HG02840 (cell line): ENCODE results near the gene ZWILCH.

Experiments used
- ATAC-seq: cut with Tn5 transposase; IDR thresholded peaks from one replicate; pipeline ENCODE4 v1.9.1; 2021; ENCODE audit warnings: mild to moderate bottlenecking, moderate library complexity, moderate number of reproducible peaks; ENCODE audit not compliant: unreplicated experiment, low FRiP score

ZWILCH gene

DNA sequence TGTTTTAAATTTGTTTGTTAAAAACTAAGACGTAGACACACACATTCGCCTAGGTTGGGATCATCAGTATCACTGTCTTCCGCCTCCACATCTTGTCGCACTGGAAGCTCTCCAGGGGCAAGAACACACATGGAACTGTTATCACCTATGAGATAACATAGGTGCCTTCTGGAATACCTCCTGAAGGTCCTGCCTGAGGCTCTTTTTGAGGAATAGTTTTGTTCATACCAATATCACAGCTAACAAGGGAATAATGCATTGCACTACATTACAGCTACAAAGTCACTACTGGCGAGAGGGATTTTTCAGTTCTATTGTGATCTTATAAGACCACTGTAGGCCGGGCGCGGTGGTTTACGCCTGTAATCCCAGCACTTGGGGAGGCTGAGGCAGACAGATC is 29.9 kb downstream of the ZWILCH start:
- ATAC-seq = no peak

DNA sequence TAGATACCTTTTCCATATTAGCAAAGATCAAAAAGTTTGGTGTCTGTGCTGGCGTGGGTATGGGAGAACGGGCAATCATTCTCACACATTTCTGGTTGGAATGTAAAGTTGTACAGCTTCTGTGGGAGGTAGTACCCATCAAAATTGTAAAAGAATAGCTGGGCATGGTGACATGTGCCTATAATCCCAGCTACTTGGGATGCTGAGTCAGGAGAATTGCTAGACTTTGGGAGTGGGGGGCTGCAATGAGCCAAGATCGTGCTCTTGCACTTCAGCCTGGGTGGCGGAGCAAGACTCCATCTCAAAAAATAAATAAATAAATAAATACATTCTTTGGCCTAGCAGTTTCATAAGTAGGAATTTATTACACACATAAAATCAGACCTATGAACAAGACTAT is 37.8 kb downstream of the ZWILCH start:
- no peak for ATAC-seq

DNA sequence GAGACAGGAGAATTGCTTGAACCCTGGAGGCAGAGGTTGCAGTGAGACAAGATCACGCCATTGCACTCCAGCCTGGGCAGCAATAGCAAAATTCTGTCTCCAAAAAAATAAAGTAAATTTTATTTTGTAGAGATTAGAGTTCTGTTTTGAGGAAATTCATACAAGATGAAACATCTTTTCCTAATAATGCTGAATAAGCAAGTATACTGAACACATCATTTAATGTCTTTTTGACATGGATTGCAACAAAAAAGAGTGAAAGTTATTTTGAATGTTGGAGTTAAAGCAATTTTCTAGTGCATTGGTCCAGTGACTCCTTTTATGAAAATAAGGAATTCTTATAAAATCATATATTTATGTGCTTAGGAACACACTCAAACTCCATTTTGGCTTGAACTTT is 40.1 kb downstream of the ZWILCH start:
- no peak for ATAC-seq

DNA sequence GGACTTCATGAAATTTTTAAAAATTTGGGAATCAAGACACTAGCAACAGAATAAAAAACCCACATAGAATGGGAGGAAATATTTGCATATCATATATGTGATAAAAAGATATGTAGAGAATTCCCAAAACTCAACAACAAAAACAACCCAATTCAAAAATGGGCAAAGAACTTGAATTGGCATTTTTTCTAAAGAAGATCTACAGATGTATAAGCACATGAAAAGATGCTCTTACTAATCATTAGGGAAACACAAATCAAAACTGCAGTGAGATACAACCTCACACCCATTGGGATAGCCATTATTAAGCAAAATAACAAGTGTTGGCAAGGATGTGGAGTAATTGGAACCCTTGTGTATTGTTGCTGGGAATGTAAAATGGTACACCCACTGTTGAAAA is 50.6 kb downstream of the ZWILCH start:
- ATAC-seq = no peak

DNA sequence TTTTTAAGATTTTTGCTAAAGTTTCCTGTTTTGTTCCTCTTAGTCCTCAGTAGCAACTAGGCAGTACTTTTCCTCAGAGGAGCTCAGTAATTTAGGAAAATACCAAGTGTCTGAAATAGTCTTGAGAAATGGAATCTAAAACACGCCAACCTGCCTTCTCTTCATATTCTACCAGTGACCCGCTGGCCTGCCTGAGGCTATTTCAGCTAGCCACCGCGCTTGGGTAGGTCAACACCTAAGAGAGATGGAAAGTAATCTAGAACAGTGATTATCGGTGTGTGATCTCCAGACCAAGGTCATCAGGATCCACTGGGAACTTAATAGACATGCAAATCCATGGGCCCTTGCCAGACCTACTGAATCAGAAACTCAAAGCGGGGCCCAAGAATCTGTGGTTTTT is 53.1 kb downstream of the ZWILCH start:
- ATAC-seq = no peak

DNA sequence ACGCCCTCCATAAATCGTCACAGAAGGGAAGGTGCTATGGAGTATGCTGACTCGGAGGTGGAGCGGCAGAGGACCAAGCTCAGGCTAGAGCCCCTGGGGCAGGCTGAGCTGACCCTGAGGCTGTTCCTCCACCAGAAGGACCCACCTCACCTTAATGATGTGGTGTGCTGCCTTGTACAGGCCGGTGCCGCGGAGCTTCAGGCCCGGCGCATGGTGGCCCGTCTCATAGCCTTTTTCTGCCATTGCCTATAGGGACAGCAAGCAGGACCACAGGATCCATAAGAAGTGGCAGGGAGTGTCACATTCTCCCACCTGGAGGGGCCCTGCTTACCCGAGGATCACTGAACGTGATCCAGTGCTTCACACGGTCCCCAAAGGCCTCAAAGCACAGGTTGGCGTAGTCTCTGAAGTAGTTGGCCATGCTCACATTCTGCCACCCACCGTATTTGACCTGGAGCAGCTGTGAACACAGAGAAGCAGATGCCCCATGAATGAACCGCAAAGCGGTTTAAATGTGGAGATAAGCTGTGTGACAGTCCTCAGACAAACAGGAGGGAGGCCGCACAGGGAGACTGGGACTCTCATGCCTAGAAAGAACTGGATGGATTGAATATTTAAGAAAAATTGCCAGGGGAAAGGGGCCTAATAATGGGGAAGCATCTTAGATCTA is 55.9 kb downstream of the ZWILCH start:
- ATAC-seq = no peak

DNA sequence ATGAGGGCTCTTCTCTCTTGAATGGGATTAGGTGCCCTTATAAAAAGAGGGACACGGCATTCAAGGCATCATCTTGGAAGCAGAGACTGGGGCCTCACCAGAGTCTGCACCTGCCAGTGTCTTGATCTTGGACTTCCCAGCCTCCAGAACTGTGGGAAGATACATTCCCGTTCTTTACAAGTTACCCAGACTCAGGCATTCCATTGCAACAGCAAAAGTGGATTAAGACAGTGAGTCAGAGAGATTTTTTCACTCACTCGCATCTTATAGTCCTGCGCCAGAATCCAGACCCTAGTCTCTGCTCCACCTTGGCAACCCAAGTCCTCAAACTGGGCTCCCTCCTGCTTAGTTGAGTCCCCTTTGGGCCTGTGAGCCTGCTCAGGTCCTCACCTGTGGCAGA is 58.0 kb downstream of the ZWILCH start:
- ATAC-seq = no peak

DNA sequence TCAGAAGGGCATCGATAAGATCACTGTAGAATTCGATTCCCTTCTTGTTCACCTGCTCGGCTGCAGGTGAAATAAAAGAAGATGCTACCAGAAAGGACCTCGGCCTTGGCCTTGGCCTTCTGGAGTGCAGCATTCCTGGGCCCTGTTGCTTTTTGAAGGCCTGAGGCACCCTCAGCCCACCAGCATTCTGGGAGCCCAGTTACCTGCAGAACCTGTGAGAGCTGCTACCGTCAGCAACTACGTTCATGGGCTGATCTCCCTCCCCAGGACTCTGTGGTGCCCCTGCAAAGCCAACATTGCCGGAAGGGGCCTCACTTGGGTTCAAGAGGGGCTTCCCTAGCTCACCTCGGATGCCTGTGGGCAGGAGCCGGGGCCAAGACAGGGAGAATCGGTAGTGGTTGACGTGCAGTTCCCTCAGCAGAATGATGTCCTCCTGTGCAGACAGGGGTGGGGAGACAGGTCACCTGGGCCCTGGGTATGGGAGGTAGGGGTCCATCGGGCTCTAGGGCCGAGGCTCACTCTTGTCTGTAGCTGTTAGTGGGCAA is 58.5 kb downstream of the ZWILCH start:
- ATAC-seq = no peak

DNA sequence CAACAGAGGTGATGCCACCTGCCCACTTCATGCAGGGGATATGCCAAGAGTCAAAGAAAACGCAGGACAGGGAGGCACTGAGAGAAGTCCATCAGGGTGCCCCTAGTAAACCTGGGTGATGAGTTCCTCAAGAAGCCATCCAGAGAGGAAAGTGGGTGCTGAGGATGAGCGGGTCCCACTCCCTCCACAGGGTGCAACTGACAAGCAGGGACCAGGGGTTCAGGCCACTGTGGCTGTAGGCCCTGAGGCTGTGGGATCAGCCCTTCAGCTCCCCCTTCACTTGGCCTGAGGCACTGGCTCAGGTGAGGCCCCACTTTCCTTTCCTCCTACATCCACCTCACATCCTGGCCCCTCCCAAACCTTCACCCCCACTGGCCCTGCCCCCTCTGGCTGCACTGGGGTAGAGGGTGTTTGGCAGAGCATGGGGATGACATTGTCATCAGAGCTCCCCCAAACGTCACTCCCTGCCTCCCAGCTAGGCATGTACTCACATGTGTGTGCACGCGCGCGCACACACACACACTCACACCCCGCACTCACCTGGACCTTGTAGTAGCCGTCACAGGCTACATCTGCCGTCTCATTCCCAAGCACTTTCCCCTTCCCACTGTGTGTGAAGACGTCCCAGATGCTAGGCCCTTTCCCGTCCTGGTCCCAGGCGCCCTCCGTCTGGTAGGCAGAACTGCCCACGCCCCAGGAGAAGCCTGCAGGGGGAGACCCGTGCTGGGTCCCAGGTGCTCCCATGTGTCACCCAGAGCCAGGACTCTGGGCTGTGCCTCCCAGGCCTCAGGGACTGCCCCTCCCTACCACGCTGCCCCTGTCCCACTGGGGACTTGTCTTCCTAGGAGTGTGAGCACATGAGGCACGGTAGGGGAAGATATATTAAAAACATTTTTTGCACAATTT is 59.3 kb downstream of the ZWILCH start:
- ATAC-seq = no peak

DNA sequence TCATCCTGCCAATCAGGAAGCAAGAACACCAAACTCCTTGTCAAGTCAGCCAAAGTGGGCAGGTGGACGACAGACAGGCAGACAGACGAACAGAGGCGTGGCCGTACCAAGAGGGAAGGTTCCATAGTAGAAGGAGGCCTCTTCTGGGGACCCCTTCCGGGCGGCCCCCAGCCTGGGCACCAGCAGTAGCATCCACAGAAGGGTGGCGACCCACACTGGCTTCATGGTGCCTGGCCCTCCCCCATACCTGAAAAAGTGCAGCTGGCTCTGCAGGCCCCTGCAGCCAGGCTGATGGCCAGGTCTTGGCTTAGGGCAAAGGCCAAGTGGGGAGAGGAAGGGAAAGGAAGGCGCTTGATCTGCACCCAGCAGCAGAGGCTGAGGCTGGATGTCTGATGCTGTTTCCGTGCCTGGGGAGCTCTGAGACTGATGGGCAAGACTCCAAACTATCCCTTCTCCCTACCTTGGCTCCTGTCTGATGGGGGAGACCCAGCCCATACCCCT is 60.1 kb downstream of the ZWILCH start:
- no peak for ATAC-seq

DNA sequence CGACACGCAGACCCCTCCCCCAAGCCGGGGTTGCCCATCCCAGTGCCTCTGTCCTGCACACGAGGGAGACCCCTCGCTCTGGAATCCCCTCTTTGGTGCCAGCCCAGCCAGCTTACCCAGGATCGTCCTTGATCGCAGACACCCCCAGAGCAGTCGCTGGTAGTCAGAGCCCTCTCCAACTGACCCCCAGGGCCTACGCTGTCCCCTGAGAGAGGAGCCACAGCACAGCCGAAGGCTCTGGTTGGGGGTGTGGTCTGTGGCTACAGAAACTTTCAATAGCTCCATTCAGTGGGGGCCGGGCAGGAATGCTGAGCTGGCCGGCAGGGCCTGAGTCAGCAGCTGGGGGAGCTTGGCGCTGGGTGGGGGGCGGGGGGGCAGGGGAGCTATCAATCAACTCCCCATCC is 60.6 kb downstream of the ZWILCH start, which contains the start of gene LCTL:
Gene LCTL (minus strand): TSS at position 258 of the 404 bp plus-strand sequence. CDS start 633 bp downstream, outside the sequence.
- ATAC-seq = no peak

DNA sequence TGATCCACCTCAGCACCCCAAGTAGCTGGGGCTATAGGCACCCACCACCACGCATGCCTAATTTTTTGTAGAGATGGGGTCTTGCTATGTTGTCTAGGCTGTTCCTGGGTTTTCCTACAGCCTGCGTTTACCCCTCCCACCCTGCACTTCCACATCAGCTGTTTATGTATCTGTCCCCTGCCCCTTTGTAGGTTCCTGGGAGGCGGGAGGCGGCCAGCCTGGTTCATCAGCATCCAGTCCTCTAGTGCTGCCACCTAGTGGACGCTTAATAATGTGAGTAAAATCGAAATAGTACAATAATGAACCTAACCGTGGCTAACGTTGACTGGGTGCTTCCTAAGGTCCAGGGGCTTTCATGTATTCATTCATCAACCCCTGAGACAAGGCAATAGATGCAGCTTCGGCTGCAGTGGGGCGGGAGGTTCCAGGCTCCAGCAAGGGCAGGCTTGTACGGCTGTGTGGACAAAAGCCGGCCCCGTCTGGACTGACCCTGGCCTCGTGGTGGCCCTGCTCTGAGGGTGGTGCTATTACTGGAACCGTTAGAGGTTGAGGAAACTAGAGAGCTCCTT is 61.9 kb downstream of the ZWILCH start:
- no peak for ATAC-seq

DNA sequence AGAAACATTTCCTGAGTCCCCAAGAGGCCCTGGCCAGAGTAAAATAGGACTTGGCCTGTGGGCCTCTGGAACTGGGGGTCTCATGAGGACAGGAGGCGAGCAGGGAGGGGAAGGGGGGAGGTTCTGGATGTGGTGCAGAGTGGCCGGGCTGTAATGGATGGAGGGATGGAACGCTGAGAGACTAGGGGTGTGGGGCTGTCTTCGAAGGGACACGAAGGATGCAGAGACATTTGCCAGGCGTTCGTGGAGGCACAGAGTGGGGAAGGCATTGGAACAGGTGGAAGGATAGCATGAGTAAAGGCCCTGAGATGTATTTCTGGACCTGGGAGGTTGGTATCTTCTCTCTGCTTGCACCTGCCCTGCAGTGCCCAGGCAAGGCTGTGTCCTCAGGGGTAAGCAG is 62.8 kb downstream of the ZWILCH start:
- no peak for ATAC-seq

DNA sequence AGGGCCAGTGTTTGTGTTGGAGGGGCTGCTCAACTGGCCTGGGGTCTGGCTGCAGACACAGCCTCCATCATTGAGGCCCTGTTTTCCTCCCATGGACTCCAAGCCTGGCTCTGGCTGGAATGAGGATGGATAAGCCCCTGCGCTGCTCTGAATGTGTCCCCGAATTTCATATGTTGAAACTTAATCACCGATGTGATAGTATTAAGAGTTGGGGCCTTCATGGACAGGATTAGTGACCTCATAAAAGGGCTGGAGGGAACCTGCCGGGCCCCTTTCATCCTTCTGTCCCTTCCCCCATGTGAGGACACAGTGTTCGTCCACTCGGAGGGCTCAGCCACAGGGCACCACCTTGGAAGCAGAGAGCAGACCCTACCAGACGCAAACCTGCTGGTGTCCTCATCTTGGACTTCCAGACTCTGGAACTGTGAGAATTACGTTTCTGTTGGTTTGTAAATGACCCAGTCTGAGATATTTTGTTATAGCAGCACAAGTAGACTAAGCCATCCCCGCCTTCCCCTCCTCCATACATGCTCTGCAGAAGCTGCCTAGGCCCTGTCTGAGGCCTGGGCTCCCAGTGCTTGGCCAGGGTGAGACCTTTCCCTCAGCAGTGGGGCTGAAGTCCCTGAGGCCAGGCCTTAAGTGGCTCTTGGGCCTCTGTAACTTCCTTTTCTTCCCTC is 64.5 kb downstream of the ZWILCH start:
- no peak for ATAC-seq

DNA sequence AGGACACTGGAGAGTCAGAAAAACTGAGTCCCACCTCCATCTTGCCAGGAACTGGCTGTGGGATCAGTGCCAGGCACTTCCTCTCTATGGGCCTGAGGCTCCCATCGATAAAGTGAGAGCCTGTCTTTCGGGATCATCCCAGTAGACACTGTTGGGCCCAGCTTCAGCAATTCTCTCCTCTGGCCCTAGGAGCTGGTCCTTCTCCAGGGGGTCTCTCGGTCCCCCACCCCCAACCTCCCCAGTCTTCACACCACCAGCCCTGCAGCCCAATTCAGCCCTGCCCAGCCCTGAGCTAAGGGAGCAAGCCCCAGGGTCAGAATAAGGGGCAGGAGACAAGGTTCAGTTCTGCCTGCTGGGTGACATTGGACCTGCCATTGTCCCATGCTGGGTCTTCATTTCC is 65.2 kb downstream of the ZWILCH start:
- no peak for ATAC-seq

DNA sequence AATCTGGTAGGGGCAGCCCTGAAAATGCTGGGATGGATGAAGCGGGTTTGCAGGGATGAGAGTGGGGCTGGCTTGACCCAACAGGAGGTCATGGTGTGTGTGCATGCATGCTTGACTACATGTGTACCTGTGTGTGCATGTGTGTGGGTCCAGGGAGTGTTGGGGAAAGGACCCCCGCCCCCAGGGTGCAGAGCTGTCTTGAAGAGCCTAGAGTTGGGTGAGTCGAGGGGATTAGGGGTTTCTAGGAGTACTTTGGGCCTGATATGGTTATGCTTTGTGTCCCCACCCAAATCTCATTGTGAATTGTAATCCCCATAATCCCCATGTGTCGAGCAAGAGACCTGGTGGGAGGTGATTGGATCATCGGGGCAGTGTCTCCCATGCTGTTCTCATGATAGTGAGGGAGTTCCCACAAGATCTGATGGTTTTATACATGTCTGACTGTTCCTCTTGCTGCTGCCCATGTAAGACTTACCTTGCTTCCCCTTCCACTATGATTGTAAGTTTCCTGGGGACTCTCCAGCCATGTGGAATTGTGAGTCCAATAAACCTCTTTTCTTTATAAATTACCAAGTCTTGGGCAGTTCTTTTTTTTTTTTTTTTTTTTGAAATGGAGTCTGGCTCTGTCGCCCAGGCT is 65.8 kb downstream of the ZWILCH start:
- no peak for ATAC-seq

DNA sequence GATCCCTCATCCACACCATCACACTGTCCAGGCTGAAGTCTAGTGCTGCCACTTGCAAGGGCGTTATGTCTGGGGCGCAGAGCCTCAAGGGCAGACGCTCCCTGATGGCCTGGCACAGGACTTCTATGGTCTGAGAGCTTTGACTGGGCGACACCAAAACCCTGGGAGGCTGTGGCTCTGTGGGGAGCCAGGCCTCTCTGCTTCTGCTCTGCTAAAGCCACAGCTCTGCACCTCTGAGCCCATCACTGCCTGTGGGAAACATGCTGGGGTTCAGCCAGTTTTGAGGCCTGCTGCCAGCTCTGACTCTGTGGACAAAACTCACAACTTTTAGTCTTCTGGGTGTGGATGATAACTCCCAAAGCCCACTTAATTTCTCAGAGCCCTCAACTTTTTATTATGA is 67.0 kb downstream of the ZWILCH start:
- ATAC-seq = no peak

DNA sequence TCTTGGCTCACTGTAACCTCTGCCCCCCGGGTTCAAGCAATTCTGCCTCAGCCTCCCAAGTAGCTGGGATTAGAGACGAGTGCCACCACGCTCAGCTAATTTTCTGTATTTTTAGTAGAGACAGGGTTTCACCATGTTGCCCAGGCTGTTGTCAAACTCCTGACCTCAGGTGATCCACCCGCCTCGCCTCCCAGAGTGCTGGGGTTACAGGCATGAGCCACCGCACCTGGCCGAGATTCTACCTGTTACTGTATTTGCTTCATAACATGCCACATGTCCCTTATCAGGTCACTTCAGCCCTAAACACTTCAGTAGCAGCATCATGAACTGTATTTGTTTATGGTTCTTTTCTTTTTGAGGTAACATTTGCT is 68.2 kb downstream of the ZWILCH start:
- no peak for ATAC-seq

DNA sequence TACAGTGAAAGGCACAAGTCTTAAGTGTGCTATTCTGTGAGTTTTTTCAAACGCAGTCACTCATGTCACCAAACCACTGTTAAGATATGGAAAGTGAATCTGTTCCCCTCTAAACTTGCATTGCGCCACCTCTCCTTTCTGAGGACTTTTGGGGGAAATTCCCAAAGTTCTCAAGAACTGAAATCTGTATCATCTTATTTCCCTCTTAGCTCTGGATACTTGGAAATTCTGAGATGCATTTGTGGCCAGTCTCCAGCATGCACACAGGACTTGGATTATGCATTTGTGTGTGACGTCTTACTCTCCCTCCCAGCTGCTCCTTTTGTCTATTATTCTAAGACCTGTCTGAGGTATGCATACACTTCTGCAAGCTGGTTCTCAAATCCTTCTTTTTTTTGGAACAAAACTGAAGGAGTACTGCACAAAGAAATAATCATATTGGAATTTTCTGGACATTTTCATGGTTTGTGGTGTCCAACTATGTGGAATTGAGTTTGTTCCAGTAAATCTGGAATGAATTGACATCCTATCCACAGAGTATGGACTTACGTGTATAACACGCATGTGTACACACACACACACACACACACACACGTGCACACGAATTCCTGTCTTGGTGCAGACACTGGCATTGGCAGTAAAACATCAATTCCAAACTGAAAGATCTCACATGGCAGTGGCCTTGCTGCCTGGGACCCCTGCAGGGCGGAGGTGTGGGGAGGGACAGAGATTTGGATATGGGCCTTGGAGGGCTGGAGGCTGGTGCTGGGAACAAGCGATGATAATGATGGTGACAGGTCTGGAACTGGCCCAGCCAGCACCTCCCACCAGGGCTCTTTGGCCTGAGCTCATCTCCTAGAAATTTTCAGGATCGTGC is 68.8 kb downstream of the ZWILCH start:
- ATAC-seq = no peak
